Muscle layer of duodenum (tissue), 2 donors: ENCODE measurements around the gene SMCO3.

Source experiments
- H3K27ac ChIP-seq: one replicate; pipeline ENCODE4 v1.7.0; 2013; ENCODE audit warnings: mild to moderate bottlenecking, low read length
- H3K27me3 ChIP-seq: one replicate; pipeline ENCODE4 v1.7.0; 2013; ENCODE audit warnings: low read depth, mild to moderate bottlenecking, control low read depth, low read length
- H3K36me3 ChIP-seq, 2 donors: one replicate each; pipeline ENCODE4 v1.7.0; 2013; ENCODE audit warnings: low read length in 2 of 2, control low read depth in 1 of 2, mild to moderate bottlenecking in 1 of 2; ENCODE audit not compliant: insufficient read depth in 2 of 2, control insufficient read depth in 1 of 2
- H3K4me1 ChIP-seq, 2 donors: one replicate each; pipeline ENCODE4 v1.7.0; 2013; ENCODE audit warnings: low read length in 2 of 2, mild to moderate bottlenecking in 2 of 2, control low read depth in 1 of 2, moderate library complexity in 1 of 2; ENCODE audit not compliant: insufficient read depth in 2 of 2, control insufficient read depth in 1 of 2
- H3K4me3 ChIP-seq, 2 donors: one replicate each; pipeline ENCODE4 v1.7.0; 2013; ENCODE audit warnings: low read length in 2 of 2, low read depth in 1 of 2, mild to moderate bottlenecking in 1 of 2
- H3K9me3 ChIP-seq, 2 donors: one replicate each; pipeline ENCODE4 v1.7.0; 2013; ENCODE audit warnings: low read length in 2 of 2, control low read depth in 1 of 2, mild to moderate bottlenecking in 1 of 2; ENCODE audit not compliant: control insufficient read depth in 1 of 2
- donor health status: healthy.

The SMCO3 gene

DNA sequence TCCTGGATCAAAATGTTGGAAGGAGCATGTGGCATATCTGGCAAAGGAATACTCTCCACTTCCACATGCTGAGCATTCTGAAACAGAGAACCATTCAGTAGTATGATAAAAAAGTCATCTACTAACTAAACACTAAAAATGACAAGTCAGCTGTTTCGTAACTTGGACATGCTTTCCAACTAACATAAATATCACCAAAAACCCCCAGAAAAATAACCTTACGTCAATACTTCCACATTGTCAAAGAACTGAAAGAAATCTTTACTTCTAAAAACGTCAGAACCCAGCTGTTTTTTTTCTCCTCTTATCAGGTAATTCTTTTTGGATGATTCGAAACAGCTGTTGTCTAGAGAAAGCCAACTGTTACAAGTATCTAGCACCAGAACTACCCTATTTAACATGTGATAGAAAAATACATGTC lies 18.9 kb downstream of the SMCO3 start:
- no peak overlapping the region for H3K27ac ChIP-seq
- H3K4me1 ChIP-seq, result no peaks in the 10 kb centered on the region
- no peaks in the 10 kb centered on the region for H3K9me3 ChIP-seq
- H3K4me3 ChIP-seq, result no peak overlapping the region
- peaks cover 59 to 71% of the 10 kb centered on the region in 2 donors for H3K36me3 ChIP-seq
- H3K27me3 ChIP-seq, result no peaks in the 10 kb centered on the region

DNA sequence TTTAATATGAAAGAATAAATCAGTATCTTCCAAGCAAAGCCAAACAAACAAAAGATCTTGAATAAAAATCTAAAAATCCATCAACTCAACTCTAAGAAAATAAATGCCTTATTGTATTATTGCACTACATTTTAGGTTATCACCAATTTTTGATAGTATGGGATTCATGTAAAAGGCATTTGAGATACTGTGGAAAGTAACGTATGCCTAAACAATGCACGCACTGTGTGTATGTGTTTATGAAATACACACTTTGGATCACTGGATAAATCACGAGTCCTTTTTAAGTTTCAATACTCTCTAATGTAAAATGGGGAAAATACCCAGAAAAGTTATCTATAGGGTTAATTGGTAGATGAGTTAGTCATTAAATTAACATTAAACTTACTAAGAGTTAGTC lies 28.4 kb downstream of the SMCO3 start:
- Histone ChIP-seq H3K36me3 (peaks cover 40 to 44% of the 10 kb centered on the region in 2 donors), H3K9me3 (no peaks in the 10 kb centered on the region), H3K27ac (no peak overlapping the region), H3K4me3 (no peak overlapping the region), H3K27me3 (no peaks in the 10 kb centered on the region), H3K4me1 (no peaks in the 10 kb centered on the region)

DNA sequence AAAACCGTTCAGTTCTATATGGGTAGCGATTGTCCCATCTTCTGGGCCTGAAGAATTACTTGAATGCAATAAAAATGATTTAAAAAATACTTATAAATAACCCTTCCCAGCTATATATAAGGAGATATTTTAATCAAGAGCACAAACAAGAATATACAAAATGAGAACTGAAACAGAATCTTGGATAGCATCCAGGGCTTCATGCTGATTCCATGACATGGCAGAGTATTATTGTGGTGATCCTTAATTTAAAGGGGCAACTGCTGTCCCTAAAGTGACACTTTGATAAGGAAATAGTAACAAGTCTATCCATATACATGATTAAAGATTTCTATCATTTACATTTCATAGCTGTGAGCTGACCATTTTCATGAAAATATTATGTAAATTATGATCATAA lies 29.5 kb downstream of the SMCO3 start:
- H3K27me3 ChIP-seq, result no peaks in the 10 kb centered on the region
- H3K36me3 ChIP-seq, result peaks cover 29 to 34% of the 10 kb centered on the region in 2 donors
- no peak overlapping the region for H3K4me3 ChIP-seq
- H3K27ac ChIP-seq, result no peak overlapping the region
- H3K4me1 ChIP-seq, result no peaks in the 10 kb centered on the region
- H3K9me3 ChIP-seq, result no peaks in the 10 kb centered on the region

DNA sequence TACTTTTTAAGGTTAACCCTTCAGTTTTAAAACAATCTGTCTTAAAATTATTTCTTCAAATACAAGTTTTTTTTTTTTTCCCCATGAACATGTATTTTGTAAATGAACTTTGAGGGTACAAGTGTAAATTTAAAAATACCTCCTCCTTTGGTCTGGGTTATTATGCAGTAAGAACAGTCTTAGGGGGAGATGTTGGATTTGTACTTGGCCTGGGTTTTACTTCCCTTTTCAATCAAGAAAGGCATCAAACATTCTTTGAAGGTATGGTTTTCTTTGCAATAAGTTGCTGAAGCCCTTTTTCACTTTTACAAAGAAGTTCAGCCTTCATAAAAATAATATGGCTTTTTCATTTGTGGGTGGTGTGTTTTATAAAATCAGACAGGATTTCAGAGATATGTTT lies 31.2 kb downstream of the SMCO3 start:
- no peak overlapping the region for H3K27ac ChIP-seq
- no peaks in the 10 kb centered on the region for H3K27me3 ChIP-seq
- peaks cover 14 to 17% of the 10 kb centered on the region in 2 donors for H3K36me3 ChIP-seq

DNA sequence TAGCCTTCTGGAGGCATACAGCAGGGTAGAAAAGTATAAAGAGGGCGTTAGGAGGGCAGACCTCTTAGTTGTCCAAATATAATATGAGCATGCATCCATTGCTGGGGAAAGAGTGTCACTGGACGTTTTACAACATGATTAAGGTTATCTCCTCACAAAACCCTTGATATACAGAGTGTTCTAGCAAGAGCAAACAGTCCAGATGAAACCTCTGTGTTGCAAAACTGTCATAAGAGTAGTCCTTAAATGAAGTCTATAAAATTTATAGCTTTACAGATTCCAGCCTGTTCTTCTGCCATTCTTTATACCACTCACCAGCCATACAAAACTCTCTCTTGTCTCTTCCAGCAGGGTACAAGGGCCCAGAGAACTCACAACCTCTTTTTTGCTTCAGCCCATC lies 32.4 kb downstream of the SMCO3 start:
- Histone ChIP-seq H3K4me3 (no peak overlapping the region), H3K27me3 (no peaks in the 10 kb centered on the region), H3K9me3 (no peaks in the 10 kb centered on the region), H3K36me3 (peaks cover 6% of the 10 kb centered on the region in 2 donors), H3K4me1 (no peaks in the 10 kb centered on the region), H3K27ac (no peak overlapping the region)

More for the DNA sequence above, 31.2 kb downstream of the SMCO3 start:
- H3K9me3 ChIP-seq, result no peaks in the 10 kb centered on the region
- no peaks in the 10 kb centered on the region for H3K4me1 ChIP-seq
- no peak overlapping the region for H3K4me3 ChIP-seq

DNA sequence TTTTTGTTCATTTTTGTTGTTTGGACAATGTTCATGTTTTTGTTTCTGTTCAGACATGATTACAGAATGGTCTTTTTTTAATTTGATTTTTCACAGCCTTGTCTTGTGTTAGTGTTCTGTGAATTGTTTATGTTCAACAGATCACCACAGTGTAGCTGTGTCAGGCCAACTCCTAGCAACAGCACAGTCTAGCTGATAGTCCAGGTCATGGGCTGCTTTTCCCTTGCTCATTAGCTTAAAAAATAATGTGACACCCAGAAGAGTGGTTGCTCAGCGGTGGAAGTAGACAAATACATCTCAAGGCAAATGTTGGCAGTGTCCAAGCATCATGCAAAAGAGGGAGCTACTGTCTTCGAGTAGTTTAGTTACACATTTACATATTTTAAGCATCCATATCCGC lies 33.1 kb downstream of the SMCO3 start:
- H3K27ac ChIP-seq, result no peak overlapping the region

DNA sequence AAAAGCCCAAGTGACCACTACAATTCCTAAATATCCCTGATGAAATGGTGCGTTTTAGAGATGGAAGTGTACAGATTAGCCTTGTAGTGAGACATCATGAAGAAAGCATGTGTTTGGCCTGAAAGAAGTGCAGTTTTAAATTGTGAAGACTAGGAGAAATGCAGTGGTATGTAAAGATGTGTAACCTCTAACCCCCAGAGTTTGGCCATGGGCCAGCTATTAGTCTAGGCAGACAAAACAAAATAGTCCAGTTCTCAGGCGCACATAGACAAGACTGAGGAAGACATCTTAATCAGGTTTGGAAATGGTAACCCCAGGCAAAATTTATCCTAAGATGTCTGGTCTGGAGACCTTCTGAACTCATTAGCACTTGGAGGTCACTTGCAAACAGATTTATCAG lies 34.1 kb downstream of the SMCO3 start:
- no peaks in the 10 kb centered on the region for H3K27me3 ChIP-seq
- no peak overlapping the region for H3K27ac ChIP-seq
- no peak overlapping the region for H3K4me3 ChIP-seq
- no peaks in the 10 kb centered on the region for H3K9me3 ChIP-seq
- no peaks in the 10 kb centered on the region for H3K4me1 ChIP-seq
- H3K36me3 ChIP-seq, result peaks cover 0 to 5% of the 10 kb centered on the region in 2 donors

More for the DNA sequence above, 33.1 kb downstream of the SMCO3 start:
- Histone ChIP-seq H3K4me3 (peak overlapping the region; percentile 22 to 41), H3K27me3 (no peaks in the 10 kb centered on the region), H3K9me3 (no peaks in the 10 kb centered on the region), H3K4me1 (no peaks in the 10 kb centered on the region), H3K36me3 (peaks cover 4 to 5% of the 10 kb centered on the region in 2 donors)

DNA sequence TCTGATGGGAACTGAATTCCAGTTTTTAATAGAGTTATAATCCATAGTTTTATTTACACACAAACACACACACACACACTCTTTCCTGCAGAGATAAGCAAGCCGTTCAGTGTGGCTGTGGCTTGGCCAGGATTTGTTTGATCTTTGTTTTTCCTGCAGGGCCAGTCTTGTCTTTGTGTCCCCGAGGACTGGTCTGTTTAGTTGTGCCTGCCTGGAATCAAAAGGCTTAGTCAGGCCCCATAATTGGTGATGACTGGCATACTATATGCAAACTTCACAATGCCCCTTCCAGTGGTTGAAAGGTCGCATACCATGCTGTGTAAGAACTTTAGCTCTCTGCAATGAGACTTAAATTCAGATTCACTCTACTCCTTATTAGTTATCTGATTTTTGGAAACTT lies 36.7 kb downstream of the SMCO3 start:
- Histone ChIP-seq H3K9me3 (no peaks in the 10 kb centered on the region), H3K36me3 (peaks cover 0 to 6% of the 10 kb centered on the region in 2 donors), H3K4me3 (no peak overlapping the region), H3K27ac (no peak overlapping the region), H3K27me3 (no peaks in the 10 kb centered on the region), H3K4me1 (no peaks in the 10 kb centered on the region)

DNA sequence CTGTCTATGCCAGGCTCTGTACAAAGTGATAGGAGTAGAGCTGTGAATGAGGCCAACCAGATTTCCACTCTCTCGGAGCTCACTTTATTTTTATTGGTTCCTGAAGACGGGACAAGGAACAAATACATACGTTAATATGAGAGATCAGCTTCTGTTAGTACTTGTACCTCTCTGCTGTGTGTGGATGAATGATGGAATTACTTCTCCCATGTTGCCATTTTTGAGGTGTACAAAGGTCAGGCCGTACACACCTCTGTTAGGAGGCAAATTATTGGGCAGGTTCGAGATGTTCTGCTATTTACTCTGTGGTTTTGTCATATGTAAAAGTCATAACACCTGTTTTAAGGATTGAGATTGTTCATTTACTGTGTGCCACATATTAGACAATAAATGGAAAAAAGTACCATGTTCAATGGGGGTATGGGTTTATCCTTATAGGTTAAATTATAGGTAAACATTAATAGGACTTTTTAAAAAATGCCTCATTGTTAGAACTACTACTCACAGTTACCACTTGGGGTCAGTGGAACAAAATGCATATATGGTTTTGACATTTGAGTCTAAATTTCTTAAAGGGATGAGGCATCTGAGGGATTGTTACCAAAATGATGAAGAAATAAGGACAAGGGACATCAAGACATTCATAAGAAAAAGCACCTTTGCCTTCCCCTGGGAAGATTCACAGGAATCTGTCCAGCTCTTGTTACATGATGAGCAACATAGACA lies 37.6 kb downstream of the SMCO3 start:
- Histone ChIP-seq H3K4me1 (no peaks in the 10 kb centered on the region), H3K27ac (peak overlapping the region; percentile 95), H3K27me3 (no peaks in the 10 kb centered on the region), H3K9me3 (no peaks in the 10 kb centered on the region), H3K4me3 (no peak overlapping the region), H3K36me3 (peaks cover 0 to 6% of the 10 kb centered on the region in 2 donors)

DNA sequence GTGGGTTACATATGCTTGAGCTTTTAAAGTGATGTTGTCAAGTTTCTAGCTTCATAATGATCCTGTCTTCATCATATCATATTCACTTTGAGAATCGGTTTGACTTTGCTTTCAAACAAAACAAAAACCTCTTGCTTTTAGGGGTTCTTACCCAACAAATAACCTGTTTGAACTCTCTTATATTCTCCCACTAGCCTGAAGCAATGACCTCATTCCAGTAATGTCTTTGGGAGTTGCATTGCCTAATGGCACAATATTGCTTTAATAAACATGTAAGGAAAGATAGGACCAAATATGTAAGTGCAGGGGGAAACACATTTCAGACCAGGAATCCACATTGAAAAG lies 38.4 kb downstream of the SMCO3 start:
- Histone ChIP-seq H3K27me3 (no peaks in the 10 kb centered on the region), H3K4me1 (no peaks in the 10 kb centered on the region), H3K36me3 (peaks cover 0 to 9% of the 10 kb centered on the region in 2 donors), H3K27ac (peak overlapping the region; percentile 95), H3K9me3 (no peaks in the 10 kb centered on the region), H3K4me3 (peak overlapping the region; percentile 83 to 90)

DNA sequence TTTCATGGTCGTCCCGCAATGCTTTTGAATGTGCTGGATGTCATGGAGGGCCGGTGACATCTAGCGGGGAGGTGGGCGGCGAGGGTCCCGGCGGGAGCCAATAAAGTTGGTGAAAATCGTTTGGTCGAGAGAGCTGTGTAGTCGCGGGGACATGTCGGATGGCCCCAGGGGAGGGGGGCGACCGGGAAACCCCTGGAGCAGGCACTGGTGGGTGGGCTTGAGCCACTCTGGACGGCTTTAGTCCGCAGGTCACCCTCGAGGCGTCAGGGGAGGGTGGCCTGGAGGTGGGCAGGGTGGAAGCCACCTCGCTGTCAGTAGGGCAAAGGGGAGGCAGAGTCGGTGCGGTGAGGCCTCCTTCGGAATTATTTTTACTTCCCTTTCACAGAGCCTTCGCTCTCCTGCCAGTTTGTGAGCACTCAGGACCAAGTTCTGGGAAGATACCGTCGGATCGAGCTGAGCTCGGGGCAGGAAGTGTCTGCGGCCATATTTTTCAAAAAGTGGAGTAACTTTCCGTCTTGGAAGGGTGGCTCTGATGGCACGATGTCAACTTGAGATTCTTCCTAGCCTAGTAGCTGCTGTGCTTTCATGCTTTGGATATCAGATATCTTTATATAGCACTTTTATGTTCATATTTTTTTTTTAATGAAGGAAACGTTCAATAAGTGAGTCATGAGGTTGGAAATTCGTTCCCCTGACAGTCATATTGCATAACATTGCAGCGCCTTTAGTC lies 38.9 kb downstream of the SMCO3 start:
- H3K4me1 ChIP-seq, result no peaks in the 10 kb centered on the region
- H3K27ac ChIP-seq, result peak overlapping the region; percentile 95
- no peaks in the 10 kb centered on the region for H3K27me3 ChIP-seq
- no peaks in the 10 kb centered on the region for H3K9me3 ChIP-seq
- peaks cover 0 to 10% of the 10 kb centered on the region in 2 donors for H3K36me3 ChIP-seq
- H3K4me3 ChIP-seq, result peak overlapping the region; percentile 83 to 90
